ENCODE data around the gene PRR36. TPM values are rescaled to one million over a fixed set of nuclear protein-coding genes. Genes with fewer than 3 reads are reported as not detected.

PRR36 gene
- total RNA-seq, 1 experiment from 2014 or later = 0.14 TPM

GRCh38 chr19:7856679-7857663, 17.2 kb downstream of the PRR36 start:
- Histone ChIP-seq H3K27me3 (ENCODE audit: control insufficient read depth, insufficient read depth, low read length) (peaks cover 52% of the 10 kb centered on the region), H3K4me3 (ENCODE audit: insufficient read depth, low read depth, low read length) (no peak overlapping the region), H3K36me3 (replicated peaks; ENCODE audit: control insufficient read depth, insufficient read depth, low read length) (no peaks in the 10 kb centered on the region)
- peak; percentile 74 for DNase-seq

GRCh38 chr19:7856109-7856591, 18.0 kb downstream of the PRR36 start:
- DNase-seq = peak; percentile 59
- Histone ChIP-seq H3K4me3 (ENCODE audit: insufficient read depth, low read depth, low read length) (no peak overlapping the region), H3K27me3 (ENCODE audit: control insufficient read depth, insufficient read depth, low read length) (peaks cover 44% of the 10 kb centered on the region)

GRCh38 chr19:7855426-7856108, 18.6 kb downstream of the PRR36 start:
- H3K36me3 ChIP-seq (replicated peaks; ENCODE audit: control insufficient read depth, insufficient read depth, low read length) = no peaks in the 10 kb centered on the region
- no peak overlapping the region for H3K4me3 ChIP-seq (ENCODE audit: insufficient read depth, low read depth, low read length)
- DNase-seq = peak; percentile 29
- H3K27me3 ChIP-seq (ENCODE audit: control insufficient read depth, insufficient read depth, low read length) = peaks cover 39% of the 10 kb centered on the region

More at GRCh38 chr19:7856109-7856591, 18.0 kb downstream of the PRR36 start:
- H3K36me3 ChIP-seq (replicated peaks; ENCODE audit: control insufficient read depth, insufficient read depth, low read length) = no peaks in the 10 kb centered on the region

GRCh38 chr19:7853770-7854128, 20.4 kb downstream of the PRR36 start:
- Histone ChIP-seq H3K36me3 (replicated peaks; ENCODE audit: control insufficient read depth, insufficient read depth, low read length) (no peaks in the 10 kb centered on the region), H3K27me3 (ENCODE audit: control insufficient read depth, insufficient read depth, low read length) (peaks cover 28% of the 10 kb centered on the region), H3K4me3 (ENCODE audit: insufficient read depth, low read depth, low read length) (no peak overlapping the region)
- no peak for DNase-seq

GRCh38 chr19:7852851-7853769, 21.1 kb downstream of the PRR36 start:
- DNase-seq = peak; percentile 100
- H3K4me3 ChIP-seq (ENCODE audit: insufficient read depth, low read depth, low read length) = no peak overlapping the region; the same call in 1 of the 2 replicates

GRCh38 chr19:7851623-7852500, 22.3 kb downstream of the PRR36 start:
- H3K27me3 ChIP-seq (ENCODE audit: control insufficient read depth, insufficient read depth, low read length) = peaks cover 15% of the 10 kb centered on the region
- no peak overlapping the region for H3K4me3 ChIP-seq (ENCODE audit: insufficient read depth, low read depth, low read length)
- no peaks in the 10 kb centered on the region for H3K36me3 ChIP-seq (replicated peaks; ENCODE audit: control insufficient read depth, insufficient read depth, low read length)
- peak; percentile 65 for DNase-seq

More at GRCh38 chr19:7852851-7853769, 21.1 kb downstream of the PRR36 start:
- H3K36me3 ChIP-seq (replicated peaks; ENCODE audit: control insufficient read depth, insufficient read depth, low read length) = no peaks in the 10 kb centered on the region
- H3K27me3 ChIP-seq (ENCODE audit: control insufficient read depth, insufficient read depth, low read length) = peaks cover 25% of the 10 kb centered on the region

GRCh38 chr19:7850945-7851622, 23.1 kb downstream of the PRR36 start:
- H3K4me3 ChIP-seq (ENCODE audit: insufficient read depth, low read depth, low read length) = no peak overlapping the region
- H3K36me3 ChIP-seq (replicated peaks; ENCODE audit: control insufficient read depth, insufficient read depth, low read length) = no peaks in the 10 kb centered on the region
- peak; percentile 50 for DNase-seq

GRCh38 chr19:7850000-7850813, 24.0 kb downstream of the PRR36 start:
- DNase-seq = peak; percentile 62
- peaks cover 6% of the 10 kb centered on the region for H3K27me3 ChIP-seq (ENCODE audit: control insufficient read depth, insufficient read depth, low read length)

More at GRCh38 chr19:7850945-7851622, 23.1 kb downstream of the PRR36 start:
- peaks cover 11% of the 10 kb centered on the region for H3K27me3 ChIP-seq (ENCODE audit: control insufficient read depth, insufficient read depth, low read length)

GRCh38 chr19:7849631-7849999, 24.6 kb downstream of the PRR36 start:
- no peak overlapping the region for H3K4me3 ChIP-seq (ENCODE audit: insufficient read depth, low read depth, low read length)

More at GRCh38 chr19:7850000-7850813, 24.0 kb downstream of the PRR36 start:
- no peak overlapping the region for H3K4me3 ChIP-seq (ENCODE audit: insufficient read depth, low read depth, low read length)
- no peaks in the 10 kb centered on the region for H3K36me3 ChIP-seq (replicated peaks; ENCODE audit: control insufficient read depth, insufficient read depth, low read length)

GRCh38 chr19:7848779-7849457, 25.3 kb downstream of the PRR36 start:
- Histone ChIP-seq H3K36me3 (replicated peaks; ENCODE audit: control insufficient read depth, insufficient read depth, low read length) (no peaks in the 10 kb centered on the region), H3K4me3 (ENCODE audit: insufficient read depth, low read depth, low read length) (no peak overlapping the region), H3K27me3 (ENCODE audit: control insufficient read depth, insufficient read depth, low read length) (no peaks in the 10 kb centered on the region; the same call in 1 of the 2 replicates)
- peak; percentile 54 for DNase-seq

More at GRCh38 chr19:7849631-7849999, 24.6 kb downstream of the PRR36 start:
- peaks cover 4% of the 10 kb centered on the region for H3K27me3 ChIP-seq (ENCODE audit: control insufficient read depth, insufficient read depth, low read length)
- no peaks in the 10 kb centered on the region for H3K36me3 ChIP-seq (replicated peaks; ENCODE audit: control insufficient read depth, insufficient read depth, low read length)
- DNase-seq = no peak

GRCh38 chr19:7847664-7848063, 26.5 kb downstream of the PRR36 start:
- H3K4me3 ChIP-seq (ENCODE audit: insufficient read depth, low read depth, low read length) = no peak overlapping the region
- no peaks in the 10 kb centered on the region; the same call in 1 of the 2 replicates for H3K27me3 ChIP-seq (ENCODE audit: control insufficient read depth, insufficient read depth, low read length)
- no peaks in the 10 kb centered on the region for H3K36me3 ChIP-seq (replicated peaks; ENCODE audit: control insufficient read depth, insufficient read depth, low read length)
- peak; percentile 42 for DNase-seq

Measured in H7 (cell line).